ENCODE results near the gene LSR.
"Not testable (repeated sequence)": the region's sequence is repeated elsewhere in the genome, so short reads cannot be mapped to it uniquely, and the experiment has no call there.

LSR gene

GRCh38 chr19:35284153-35285094, 35.6 kb downstream of the LSR start:
- Histone ChIP-seq H3K79me2 (ENCODE audit: insufficient read depth, low read length) (no peaks in the 10 kb centered on the region), H3K27me3 (ENCODE audit: insufficient read depth, low read length) (peaks cover 5% of the 10 kb centered on the region; the same call in 1 of the 2 replicates), H3K27ac (ENCODE audit: low read depth, low read length, poor library complexity, severe bottlenecking) (no peak overlapping the region), H3K4me3 (ENCODE audit: low read depth, low read length, poor library complexity, severe bottlenecking) (no peak overlapping the region), H3K9ac (ENCODE audit: low read length) (no peak overlapping the region), H3F3A (ENCODE audit: insufficient read depth, low read length) (no peaks in the 10 kb centered on the region; the same call in 1 of the 2 replicates), H3K4me1 (ENCODE audit: insufficient read depth, low read length, severe bottlenecking) (peaks cover 9% of the 10 kb centered on the region), H3K4me2 (ENCODE audit: low read length) (no peak overlapping the region), H3K9me2 (ENCODE audit: low read depth, low read length) (no peaks in the 10 kb centered on the region), H3K36me3 (ENCODE audit: insufficient read depth, low read length) (0 out of 2 replicates have a peak, but pooled peaks cover 4% of the 10 kb centered on the region), H4K20me1 (ENCODE audit: insufficient read depth, low read length) (no peaks in the 10 kb centered on the region), H2AFZ (ENCODE audit: low read length) (no peak overlapping the region), H3K9me3 (ENCODE audit: low read length) (no peaks in the 10 kb centered on the region)
- TF ChIP-seq CTCF (IDR thresholded peaks at IDR 0.05; ENCODE audit: low read length) (no peak), EZH2 (IDR thresholded peaks at IDR 0.05; ENCODE audit: borderline replicate concordance, low read length) (no peak)

- no peaks in the 10 kb centered on the region; the same call in 1 of the 2 replicates for H3F3A ChIP-seq (ENCODE audit: insufficient read depth, low read length)
- TF ChIP-seq CTCF (IDR thresholded peaks at IDR 0.05; ENCODE audit: low read length): no peak
- no peaks in the 10 kb centered on the region for H3K9me3 ChIP-seq (ENCODE audit: low read length)
- H3K4me3 ChIP-seq (ENCODE audit: low read depth, low read length, poor library complexity, severe bottlenecking): no peak overlapping the region
- no peak overlapping the region for H3K9ac ChIP-seq (ENCODE audit: low read length)
- no peaks in the 10 kb centered on the region for H3K9me2 ChIP-seq (ENCODE audit: low read depth, low read length)
- peaks cover 9% of the 10 kb centered on the region for H3K4me1 ChIP-seq (ENCODE audit: insufficient read depth, low read length, severe bottlenecking)
- no peaks in the 10 kb centered on the region for H3K79me2 ChIP-seq (ENCODE audit: insufficient read depth, low read length)
- H3K27ac ChIP-seq (ENCODE audit: low read depth, low read length, poor library complexity, severe bottlenecking): no peak overlapping the region
- no peak overlapping the region for H3K4me2 ChIP-seq (ENCODE audit: low read length)
- H2AFZ ChIP-seq (ENCODE audit: low read length): no peak overlapping the region
- no peaks in the 10 kb centered on the region for H4K20me1 ChIP-seq (ENCODE audit: insufficient read depth, low read length)
- peaks cover 5% of the 10 kb centered on the region; the same call in 1 of the 2 replicates for H3K27me3 ChIP-seq (ENCODE audit: insufficient read depth, low read length)
- H3K36me3 ChIP-seq (ENCODE audit: insufficient read depth, low read length): no peaks in the 10 kb centered on the region
Observed at GRCh38 chr19:35285095-35285449, 36.3 kb downstream of the LSR start.

GRCh38 chr19:35285465-35285864, 36.7 kb downstream of the LSR start:
- not testable (repeated sequence) for H3K79me2 ChIP-seq (ENCODE audit: insufficient read depth, low read length); H3F3A ChIP-seq (ENCODE audit: insufficient read depth, low read length); H3K4me2 ChIP-seq (ENCODE audit: low read length); H3K9me3 ChIP-seq (ENCODE audit: low read length); H4K20me1 ChIP-seq (ENCODE audit: insufficient read depth, low read length); H2AFZ ChIP-seq (ENCODE audit: low read length); H3K9ac ChIP-seq (ENCODE audit: low read length); H3K4me3 ChIP-seq (ENCODE audit: low read depth, low read length, poor library complexity, severe bottlenecking); H3K27ac ChIP-seq (ENCODE audit: low read depth, low read length, poor library complexity, severe bottlenecking); H3K27me3 ChIP-seq (ENCODE audit: insufficient read depth, low read length); H3K9me2 ChIP-seq (ENCODE audit: low read depth, low read length); H3K36me3 ChIP-seq (ENCODE audit: insufficient read depth, low read length); H3K4me1 ChIP-seq (ENCODE audit: insufficient read depth, low read length, severe bottlenecking)

GRCh38 chr19:35286101-35286500, 37.3 kb downstream of the LSR start:
- not testable (repeated sequence) for H3K36me3 ChIP-seq (ENCODE audit: insufficient read depth, low read length); H3K9me2 ChIP-seq (ENCODE audit: low read depth, low read length); H3K9ac ChIP-seq (ENCODE audit: low read length); H3K4me3 ChIP-seq (ENCODE audit: low read depth, low read length, poor library complexity, severe bottlenecking); H3K9me3 ChIP-seq (ENCODE audit: low read length); H3K27me3 ChIP-seq (ENCODE audit: insufficient read depth, low read length); H4K20me1 ChIP-seq (ENCODE audit: insufficient read depth, low read length); H2AFZ ChIP-seq (ENCODE audit: low read length); H3K79me2 ChIP-seq (ENCODE audit: insufficient read depth, low read length); H3K4me1 ChIP-seq (ENCODE audit: insufficient read depth, low read length, severe bottlenecking); H3K4me2 ChIP-seq (ENCODE audit: low read length); H3F3A ChIP-seq (ENCODE audit: insufficient read depth, low read length); H3K27ac ChIP-seq (ENCODE audit: low read depth, low read length, poor library complexity, severe bottlenecking)
